Heart left ventricle (tissue), 13 donors: ENCODE data around the gene LYVE1.

ENCODE experiments used
- CTCF ChIP-seq, 12 donors: fragments of 200-600 bp; sonication (generic) in 4 of 12; IDR thresholded peaks; one replicate each; pipeline versions ENCODE4 v1.5.0 to v1.8.0; 2018 to 2022; ENCODE audit warnings: antibody characterized with exemption in 12 of 12, mild to moderate bottlenecking in 5 of 12
- POLR2A ChIP-seq, 2 donors: fragments of 450-650 bp; IDR thresholded peaks; one replicate each; pipeline ENCODE4 v1.6.1; 2017; ENCODE audit warnings: antibody characterized with exemption in 2 of 2, mild to moderate bottlenecking in 2 of 2, moderate library complexity in 2 of 2
- donor health status: ischemic (EF 13 %, LVEDD 7.1; RV severe dilation, severe dysfunction).
- donor health status: DM: no; HTN: yes; CAD: no.
- donor health status: DM: no; HTN: no; CAD: no.
- donor health status: ischemic (EF 25% LVEDD 6.9; RV normal size, moderate dysfunction).
- donor health status: ischemic (EF 25% LVEDD 5.7; RV mildly dilated, moderate dysfunction).
- donor health status: ischemic (EF 35%, LVEDD 5.7; RV mildly dilated, moderate dysfunction).
- donor health status: nonischemic (EF 11% LVEDD 7.7; RV severe dilation, severe dysfunction).
- donor health status: DM: yes; HTN: yes; CAD: no.
- donor health status: PGD.
- donor health status: ischemic (EF 29% LVEDD 5.4; RV normal size, mild dysfunction).
- donor health status: nonischemic (EF 23%, LVEDD 6.1; RV moderate dilation, normal function).

DNA sequence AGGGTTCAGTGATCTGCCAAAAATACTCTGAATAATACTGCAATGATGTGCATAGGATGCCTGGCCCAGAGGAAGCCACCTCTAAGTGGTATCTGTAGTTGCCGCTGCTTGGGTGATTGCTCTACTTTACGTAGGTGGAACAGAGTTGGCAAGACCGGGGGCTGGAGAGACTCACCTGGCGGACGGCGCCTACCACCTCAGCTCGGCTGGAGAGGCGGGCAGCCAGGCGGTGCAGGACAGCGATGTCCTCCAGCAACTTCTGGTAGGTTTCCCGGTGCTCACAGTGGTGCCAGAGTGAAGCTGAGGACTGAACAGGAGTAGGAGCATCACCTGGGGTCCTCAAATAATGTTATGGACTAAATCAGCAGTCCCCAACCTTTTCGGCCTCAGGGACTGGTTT is 34.5 kb upstream of the LYVE1 start:
- TF ChIP-seq CTCF (IDR thresholded peaks at IDR 0.05) (no peak), POLR2A (IDR thresholded peaks at IDR 0.05) (no peak)
